HG02870 (cell line): Measurements from ENCODE around the gene SLC35F3.
"Not testable (repeated sequence)": the region's sequence is repeated elsewhere in the genome, so short reads cannot be mapped to it uniquely, and the experiment has no call there.

ENCODE experiments used
- ATAC-seq: cut with Tn5 transposase; IDR thresholded peaks from one replicate; pipeline ENCODE4 v1.9.1; 2021; ENCODE audit warnings: mild to moderate bottlenecking, moderate library complexity; ENCODE audit not compliant: unreplicated experiment

SLC35F3 gene

GRCh38 chr1:234094172-234094571 is 189.7 kb downstream of the SLC35F3 start:
- ATAC-seq: no peak

- no peak for ATAC-seq
Observed at GRCh38 chr1:234096161-234096770, 191.8 kb downstream of the SLC35F3 start.

GRCh38 chr1:234102583-234102982 is 198.1 kb downstream of the SLC35F3 start:
- no peak for ATAC-seq

GRCh38 chr1:234103198-234103597 is 198.7 kb downstream of the SLC35F3 start:
- ATAC-seq: no peak

- no peak for ATAC-seq
Observed at GRCh38 chr1:234106032-234106431, 201.6 kb downstream of the SLC35F3 start.

GRCh38 chr1:234107416-234108021 is 203.0 kb downstream of the SLC35F3 start:
- no peak for ATAC-seq

GRCh38 chr1:234108921-234109320 is 204.4 kb downstream of the SLC35F3 start:
- ATAC-seq: no peak

GRCh38 chr1:234109840-234110239 is 205.4 kb downstream of the SLC35F3 start:
- ATAC-seq: no peak

GRCh38 chr1:234111458-234112142 is 207.1 kb downstream of the SLC35F3 start:
- ATAC-seq: no peak

- no peak for ATAC-seq
Observed at GRCh38 chr1:234114648-234115307, 210.3 kb downstream of the SLC35F3 start.

GRCh38 chr1:234118911-234119310 is 214.4 kb downstream of the SLC35F3 start:
- ATAC-seq: no peak

GRCh38 chr1:234119431-234119830 is 215.0 kb downstream of the SLC35F3 start:
- ATAC-seq: no peak

GRCh38 chr1:234120327-234120944 is 216.0 kb downstream of the SLC35F3 start:
- ATAC-seq: no peak

- not testable (repeated sequence) for ATAC-seq
Observed at GRCh38 chr1:234121659-234122058, 217.2 kb downstream of the SLC35F3 start.

GRCh38 chr1:234122571-234122970 is 218.1 kb downstream of the SLC35F3 start:
- not testable (repeated sequence) for ATAC-seq

GRCh38 chr1:234123867-234124266 is 219.4 kb downstream of the SLC35F3 start:
- no peak for ATAC-seq

GRCh38 chr1:234125283-234125682 is 220.8 kb downstream of the SLC35F3 start:
- ATAC-seq: no peak

- ATAC-seq: no peak
Observed at GRCh38 chr1:234125714-234126113, 221.2 kb downstream of the SLC35F3 start.

- ATAC-seq: no peak
Observed at GRCh38 chr1:234127026-234127671, 222.7 kb downstream of the SLC35F3 start.

- no peak for ATAC-seq
Observed at GRCh38 chr1:234132795-234133194, 228.3 kb downstream of the SLC35F3 start.

GRCh38 chr1:234134878-234135277 is 230.4 kb downstream of the SLC35F3 start:
- ATAC-seq: no peak
